Measurements from ENCODE around the gene GCK.
A peak's percentile ranks its signal among the peaks of the same experiment; 100 is the strongest.
"Not testable (repeated sequence)": the region's sequence is repeated elsewhere in the genome, so short reads cannot be mapped to it uniquely, and the experiment has no call there.

The GCK gene

GRCh38 chr7:44200699-44201461 is 11.6 kb upstream of the GCK start, which contains the start of gene YKT6:
YKT6 (plus strand) TSS chr7:44200978; CDS start chr7:44201136, 158 bp downstream.
- DNase-seq, result peak; percentile 90

- not testable (repeated sequence) for DNase-seq
Observed at GRCh38 chr7:44200163-44200562, 10.9 kb upstream of the GCK start.

- no peak for DNase-seq
Observed at GRCh38 chr7:44197474-44197873, 8.2 kb upstream of the GCK start.

GRCh38 chr7:44196450-44196872 is 7.2 kb upstream of the GCK start:
- DNase-seq, result no peak

GRCh38 chr7:44195889-44196288 is 6.7 kb upstream of the GCK start:
- DNase-seq, result no peak

GRCh38 chr7:44194562-44195145 is 5.4 kb upstream of the GCK start:
- no peak for DNase-seq

- no peak for DNase-seq
Observed at GRCh38 chr7:44194069-44194468, 4.8 kb upstream of the GCK start.

- no peak for DNase-seq
Observed at GRCh38 chr7:44193011-44193802, 4.0 kb upstream of the GCK start.

GRCh38 chr7:44191171-44191570 is 1.9 kb upstream of the GCK start:
- DNase-seq, result no peak

- DNase-seq, result no peak
Observed at GRCh38 chr7:44189993-44190872, 994 bp upstream of the GCK start.

GRCh38 chr7:44188480-44189225 is 586 bp downstream of the GCK start:
- DNase-seq, result no peak

- no peak for DNase-seq
Observed at GRCh38 chr7:44187636-44188416, 1.4 kb downstream of the GCK start.

GRCh38 chr7:44186736-44187135 is 2.5 kb downstream of the GCK start:
- DNase-seq, result no peak

- no peak for DNase-seq
Observed at GRCh38 chr7:44185729-44186128, 3.5 kb downstream of the GCK start.

GRCh38 chr7:44184873-44185446 is 4.3 kb downstream of the GCK start:
- DNase-seq, result no peak

- DNase-seq, result no peak
Observed at GRCh38 chr7:44184206-44184872, 4.9 kb downstream of the GCK start.

GRCh38 chr7:44183386-44183785 is 5.9 kb downstream of the GCK start:
- no peak for DNase-seq

GRCh38 chr7:44182827-44183226 is 6.4 kb downstream of the GCK start:
- DNase-seq, result no peak

- no peak for DNase-seq
Observed at GRCh38 chr7:44180631-44181030, 8.6 kb downstream of the GCK start.

- DNase-seq, result no peak
Observed at GRCh38 chr7:44177570-44178131, 11.6 kb downstream of the GCK start.

Measured in effector CD8-positive, alpha-beta T cell (primary cell).